Chondrocyte (in vitro differentiated cells): ENCODE results near the gene SWI5. TPM values are rescaled to one million over a fixed set of nuclear protein-coding genes. Genes with fewer than 3 reads are reported as not detected.

Source experiments
- DNase-seq: peaks from one replicate; pipeline ENCODE4 v3.0.0; 2021; ENCODE audit warnings: mixed read lengths, low spot score
- H3K27ac Mint-ChIP-seq: one replicate; pipeline ENCODE4 v1.8.0; 2021; ENCODE audit warnings: mild to moderate bottlenecking, moderate library complexity, mixed read lengths; ENCODE audit not compliant: unreplicated experiment
- H3K27me3 Mint-ChIP-seq: 2 replicates; pipeline ENCODE4 v1.8.0; 2021; ENCODE audit warnings: low read depth, mixed read lengths
- H3K36me3 Mint-ChIP-seq: 2 replicates; pipeline ENCODE4 v1.8.0; 2021; ENCODE audit warnings: low read depth, mixed read lengths
- H3K4me1 Mint-ChIP-seq: 2 replicates; pipeline ENCODE4 v1.8.0; 2021; ENCODE audit warnings: low read depth, mild to moderate bottlenecking, mixed read lengths
- H3K4me3 Mint-ChIP-seq: one replicate; pipeline ENCODE4 v1.8.0; 2021; ENCODE audit warnings: mild to moderate bottlenecking, moderate library complexity, mixed read lengths; ENCODE audit not compliant: unreplicated experiment
- H3K9me3 Mint-ChIP-seq: 2 replicates; pipeline ENCODE4 v1.8.0; 2021; ENCODE audit warnings: low read depth, mixed read lengths
- CTCF ChIP-seq: fragments of 200-600 bp; sonication (generic); IDR thresholded peaks from 2 replicates; pipeline ENCODE4 v1.5.0; 2021; ENCODE audit warnings: antibody characterized with exemption, mild to moderate bottlenecking, moderate library complexity
- total RNA-seq: library from RNA; stranded (reverse); gene quantifications from 3 replicates; pipeline ENCODE4 v1.2.1, GENCODE V29; 2021

The SWI5 gene
- total RNA-seq, 1 donor from 2014 or later, result 29.4 TPM

DNA sequence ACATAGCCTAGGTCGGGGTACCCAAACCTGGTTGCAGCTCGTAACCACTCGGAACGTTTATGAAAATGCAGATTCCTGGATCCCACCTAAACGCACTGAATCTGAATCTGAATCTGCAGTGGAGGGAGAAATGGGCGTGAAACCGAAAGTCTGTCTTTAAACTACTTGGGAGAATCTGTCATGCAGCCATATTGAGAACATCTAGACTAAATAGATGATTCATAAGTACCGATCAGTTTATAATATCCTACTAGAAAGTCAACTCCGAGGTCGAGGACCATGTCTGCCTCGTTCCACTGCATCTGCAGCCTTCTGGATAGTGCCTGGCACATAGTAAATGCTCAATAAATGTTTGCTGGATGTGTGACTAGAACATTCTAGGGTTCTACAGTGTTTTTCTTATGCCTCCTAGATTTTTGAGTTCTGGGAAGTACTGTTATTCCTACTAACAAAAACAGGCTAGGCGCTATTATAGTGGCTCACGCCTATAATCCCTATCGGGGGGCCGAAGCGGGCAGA, 47.2 kb downstream of the SWI5 start:
- no peaks in the 10 kb centered on the region for H3K27me3 Mint-ChIP-seq
- peaks cover 2% of the 10 kb centered on the region for H3K36me3 Mint-ChIP-seq
- peak overlapping the region; percentile 99 for H3K27ac Mint-ChIP-seq
- TF ChIP-seq CTCF, result no peak
- DNase-seq, result no peak
- peaks cover 23% of the 10 kb centered on the region for H3K4me1 Mint-ChIP-seq
- peak overlapping the region; percentile 93 for H3K4me3 Mint-ChIP-seq
- H3K9me3 Mint-ChIP-seq, result no peaks in the 10 kb centered on the region

DNA sequence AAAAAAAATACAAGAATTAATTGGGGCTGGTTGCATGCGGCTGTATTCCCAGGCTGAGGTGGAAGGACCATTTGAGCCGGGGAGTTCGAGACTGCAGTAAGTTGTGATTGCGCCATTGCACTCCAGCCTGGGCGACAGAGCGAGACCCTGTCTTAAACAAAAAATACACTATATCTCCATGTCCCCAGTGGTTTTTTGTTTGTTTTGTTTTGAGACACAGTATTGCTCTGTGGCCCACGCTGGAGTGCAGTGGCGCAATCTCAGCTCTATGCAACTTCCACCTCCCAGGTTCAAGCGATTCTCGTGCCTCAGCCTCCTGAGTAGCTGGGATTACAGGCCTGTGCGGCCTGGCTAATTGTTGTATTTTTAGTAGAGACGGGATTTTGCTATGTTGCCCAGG, 47.7 kb downstream of the SWI5 start:
- no peak overlapping the region for H3K27ac Mint-ChIP-seq
- no peak for DNase-seq
- peaks cover 2% of the 10 kb centered on the region for H3K36me3 Mint-ChIP-seq
- H3K4me3 Mint-ChIP-seq, result peak overlapping the region; percentile 93
- no peak for TF ChIP-seq CTCF
- peaks cover 23% of the 10 kb centered on the region for H3K4me1 Mint-ChIP-seq
- no peaks in the 10 kb centered on the region for H3K9me3 Mint-ChIP-seq
- no peaks in the 10 kb centered on the region for H3K27me3 Mint-ChIP-seq

DNA sequence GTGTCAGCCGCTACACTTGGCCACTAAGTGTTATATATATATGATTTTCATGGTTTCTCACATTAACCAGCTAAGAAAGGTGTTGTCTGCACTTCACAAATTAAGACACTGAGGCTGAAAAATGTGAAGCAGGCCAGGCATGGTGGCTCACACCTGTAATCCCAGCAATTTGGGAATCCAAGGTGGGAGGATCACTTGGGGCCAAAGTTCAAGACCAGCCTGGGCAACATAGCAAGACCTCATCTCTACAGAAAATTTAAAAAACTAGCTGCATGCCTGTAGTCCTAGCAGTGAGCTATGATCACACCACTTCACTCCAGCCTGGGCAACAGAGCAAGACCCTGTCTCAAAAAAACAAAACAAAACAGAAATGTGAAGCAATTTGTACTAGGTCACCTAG, 48.3 kb downstream of the SWI5 start:
- DNase-seq, result no peak
- no peak overlapping the region for H3K27ac Mint-ChIP-seq
- H3K9me3 Mint-ChIP-seq, result no peaks in the 10 kb centered on the region
- TF ChIP-seq CTCF, result no peak
- peaks cover 23% of the 10 kb centered on the region for H3K4me1 Mint-ChIP-seq
- peaks cover 2% of the 10 kb centered on the region for H3K36me3 Mint-ChIP-seq
- H3K27me3 Mint-ChIP-seq, result no peaks in the 10 kb centered on the region
- H3K4me3 Mint-ChIP-seq, result no peak overlapping the region

DNA sequence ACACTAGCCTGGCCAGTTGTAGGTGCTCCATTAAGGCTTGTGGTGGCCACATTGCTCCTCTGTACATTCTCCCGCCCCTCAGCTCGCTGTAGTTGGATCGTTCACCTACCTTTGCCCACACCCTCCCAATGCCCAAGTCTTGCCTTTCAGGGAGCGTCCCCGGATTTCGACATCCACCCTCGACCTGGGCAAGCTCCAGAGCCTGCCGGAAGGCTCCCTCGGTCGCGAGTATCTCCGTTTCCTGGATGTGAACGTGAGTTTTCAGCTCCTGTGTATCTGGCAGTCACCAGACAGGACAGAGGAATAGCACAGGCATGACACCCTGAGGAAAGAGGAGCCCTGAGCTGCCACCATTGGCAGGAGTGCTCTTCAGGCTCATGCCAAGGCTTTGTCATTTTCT, 49.6 kb downstream of the SWI5 start:
- H3K36me3 Mint-ChIP-seq, result peaks cover 2% of the 10 kb centered on the region
- TF ChIP-seq CTCF, result no peak
- H3K4me3 Mint-ChIP-seq, result no peak overlapping the region
- H3K27me3 Mint-ChIP-seq, result no peaks in the 10 kb centered on the region
- no peak overlapping the region for H3K27ac Mint-ChIP-seq
- peaks cover 23% of the 10 kb centered on the region for H3K4me1 Mint-ChIP-seq
- DNase-seq, result no peak
- no peaks in the 10 kb centered on the region for H3K9me3 Mint-ChIP-seq

DNA sequence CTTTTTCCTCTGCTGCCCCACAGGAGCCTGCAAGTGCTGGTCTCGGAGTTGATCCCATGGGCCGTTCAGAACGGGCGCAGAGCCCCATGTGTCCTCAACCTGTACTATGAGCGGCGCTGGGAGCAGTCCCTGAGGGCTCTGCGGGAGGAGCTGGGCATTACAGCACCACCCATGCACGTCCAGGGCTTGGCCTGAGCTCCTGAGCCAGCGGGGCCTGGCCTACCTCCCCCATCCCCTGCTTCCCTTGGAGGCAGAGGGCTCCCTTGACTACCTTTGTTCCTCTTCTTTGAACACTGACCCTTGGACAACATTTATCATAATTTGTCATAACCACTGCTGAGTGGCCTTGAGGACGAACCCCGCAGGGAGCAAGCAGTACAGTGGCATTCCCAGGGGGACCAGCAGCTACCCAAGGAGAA, 57.4 kb downstream of the SWI5 start:
- Mint-ChIP-seq H3K36me3 (peaks cover 6% of the 10 kb centered on the region), H3K9me3 (no peaks in the 10 kb centered on the region)

More for the DNA sequence above, 57.4 kb downstream of the SWI5 start:
- no peak overlapping the region for H3K27ac Mint-ChIP-seq
- no peak for TF ChIP-seq CTCF
- H3K4me1 Mint-ChIP-seq, result no peaks in the 10 kb centered on the region
- no peak for DNase-seq
- no peaks in the 10 kb centered on the region for H3K27me3 Mint-ChIP-seq
- H3K4me3 Mint-ChIP-seq, result no peak overlapping the region
